Activated naive CD8-positive, alpha-beta T cell (primary cell): ENCODE data around the gene XPR1.
"Not testable (repeated sequence)": the region's sequence is repeated elsewhere in the genome, so short reads cannot be mapped to it uniquely, and the experiment has no call there.

ENCODE experiments used
- H3K27ac Mint-ChIP-seq: one replicate; pipeline ENCODE4 v1.8.0; 2021; ENCODE audit warnings: mixed read lengths
- H3K27me3 Mint-ChIP-seq: one replicate; pipeline ENCODE4 v1.8.0; 2021; ENCODE audit warnings: mixed read lengths
- H3K36me3 Mint-ChIP-seq: one replicate; pipeline ENCODE4 v1.8.0; 2021; ENCODE audit warnings: mixed read lengths
- H3K4me1 Mint-ChIP-seq: one replicate; pipeline ENCODE4 v1.8.0; 2021; ENCODE audit warnings: low read depth, mixed read lengths
- H3K4me3 Mint-ChIP-seq: one replicate; pipeline ENCODE4 v1.8.0; 2021; ENCODE audit warnings: mild to moderate bottlenecking, mixed read lengths
- H3K9me3 Mint-ChIP-seq: one replicate; pipeline ENCODE4 v1.8.0; 2021; ENCODE audit warnings: low read depth, mixed read lengths

The XPR1 gene

DNA sequence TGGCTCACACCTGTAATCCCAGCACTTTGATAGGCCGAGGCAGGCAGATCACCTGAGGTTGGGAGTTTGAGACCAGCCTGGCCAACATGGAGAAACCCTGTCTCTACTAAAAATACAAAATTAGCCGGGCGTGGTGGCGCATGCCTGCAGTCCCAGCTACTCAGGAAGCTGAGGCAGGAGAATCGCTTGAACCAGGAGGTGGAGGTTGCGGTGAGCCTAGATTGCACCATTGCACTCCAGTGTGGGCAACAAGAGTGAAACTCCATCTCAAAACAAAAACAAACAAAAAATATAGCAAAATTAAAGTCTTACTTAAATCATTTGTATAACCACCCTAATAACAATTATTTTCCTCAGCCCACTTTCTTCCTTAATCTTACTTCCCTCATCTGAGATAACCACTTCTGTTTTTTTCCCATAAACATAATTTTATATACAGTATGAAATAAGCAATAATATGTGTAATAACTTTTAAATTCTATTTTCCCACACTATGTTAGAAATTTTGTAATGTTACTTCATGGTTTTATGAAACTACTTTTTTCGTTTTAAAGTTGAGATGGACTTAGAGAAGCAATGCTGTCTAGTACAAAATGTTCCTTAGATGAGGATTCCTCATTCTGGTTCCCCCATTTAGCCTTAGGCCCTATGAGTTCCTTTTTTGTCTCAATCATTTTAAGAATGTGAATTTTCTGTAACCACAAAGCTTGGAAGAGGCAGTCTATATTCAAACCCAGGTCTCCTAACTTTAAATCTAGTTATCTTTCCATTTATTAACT lies 226.3 kb downstream of the XPR1 start:
- H3K27ac Mint-ChIP-seq, H3K27me3 Mint-ChIP-seq, H3K4me1 Mint-ChIP-seq, H3K36me3 Mint-ChIP-seq, H3K9me3 Mint-ChIP-seq, H3K4me3 Mint-ChIP-seq: not testable (repeated sequence)

- H3K36me3 Mint-ChIP-seq, result no peaks in the 10 kb centered on the region
- H3K4me3 Mint-ChIP-seq, result no peak overlapping the region
- H3K4me1 Mint-ChIP-seq, result no peaks in the 10 kb centered on the region
- H3K27me3 Mint-ChIP-seq, result no peaks in the 10 kb centered on the region
- H3K27ac Mint-ChIP-seq, result no peak overlapping the region
- no peaks in the 10 kb centered on the region for H3K9me3 Mint-ChIP-seq
Observed at GRCh38 chr1:180859306-180859705, 227.5 kb downstream of the XPR1 start.

DNA sequence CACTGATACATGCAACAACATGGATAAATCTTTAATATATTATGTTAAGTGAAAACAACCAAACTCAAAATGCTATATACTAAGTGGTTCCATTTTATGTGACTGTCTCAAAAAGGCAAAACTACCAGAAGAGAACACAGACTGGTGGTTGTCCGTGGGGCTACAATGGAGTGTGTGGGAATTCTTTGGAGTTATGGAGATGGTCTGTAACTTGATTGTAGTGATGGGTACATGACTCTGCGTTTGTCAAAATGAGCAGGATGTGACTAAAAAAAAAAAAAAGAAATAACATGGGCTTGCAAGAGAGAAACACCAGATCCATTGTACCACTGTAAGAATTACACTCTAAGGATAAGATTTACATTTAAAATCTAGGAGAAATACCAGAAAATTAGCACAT lies 228.7 kb downstream of the XPR1 start:
- H3K4me3 Mint-ChIP-seq, result no peak overlapping the region
- no peaks in the 10 kb centered on the region for H3K4me1 Mint-ChIP-seq
- no peaks in the 10 kb centered on the region for H3K9me3 Mint-ChIP-seq
- H3K36me3 Mint-ChIP-seq, result peaks cover 3% of the 10 kb centered on the region
- H3K27me3 Mint-ChIP-seq, result no peaks in the 10 kb centered on the region
- no peak overlapping the region for H3K27ac Mint-ChIP-seq

DNA sequence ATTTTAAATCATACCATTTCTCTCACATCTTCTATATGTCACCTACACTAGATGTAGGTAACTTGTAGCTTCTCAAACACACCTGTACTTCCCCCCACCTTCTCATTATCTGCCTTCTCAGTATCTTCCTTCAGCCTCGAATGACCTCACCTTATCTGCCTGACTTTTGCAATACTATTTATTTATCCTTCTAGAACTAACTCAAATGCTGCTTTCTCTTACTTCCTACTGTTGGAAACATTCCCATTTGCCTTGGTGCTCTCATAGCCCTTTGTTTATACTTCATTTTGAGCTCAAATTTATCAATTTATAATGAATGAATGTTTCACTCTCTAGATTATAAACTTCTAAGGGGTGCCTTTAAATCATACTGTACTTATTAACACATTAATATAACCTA lies 230.5 kb downstream of the XPR1 start:
- no peaks in the 10 kb centered on the region for H3K9me3 Mint-ChIP-seq
- H3K27ac Mint-ChIP-seq, result no peak overlapping the region
- peaks cover 6% of the 10 kb centered on the region for H3K36me3 Mint-ChIP-seq
- H3K4me3 Mint-ChIP-seq, result no peak overlapping the region
- no peaks in the 10 kb centered on the region for H3K4me1 Mint-ChIP-seq
- no peaks in the 10 kb centered on the region for H3K27me3 Mint-ChIP-seq

GRCh38 chr1:180863158-180863775 lies 231.4 kb downstream of the XPR1 start:
- Mint-ChIP-seq H3K9me3 (no peaks in the 10 kb centered on the region), H3K36me3 (peaks cover 6% of the 10 kb centered on the region), H3K27me3 (no peaks in the 10 kb centered on the region), H3K4me1 (no peaks in the 10 kb centered on the region), H3K4me3 (no peak overlapping the region), H3K27ac (no peak overlapping the region)

DNA sequence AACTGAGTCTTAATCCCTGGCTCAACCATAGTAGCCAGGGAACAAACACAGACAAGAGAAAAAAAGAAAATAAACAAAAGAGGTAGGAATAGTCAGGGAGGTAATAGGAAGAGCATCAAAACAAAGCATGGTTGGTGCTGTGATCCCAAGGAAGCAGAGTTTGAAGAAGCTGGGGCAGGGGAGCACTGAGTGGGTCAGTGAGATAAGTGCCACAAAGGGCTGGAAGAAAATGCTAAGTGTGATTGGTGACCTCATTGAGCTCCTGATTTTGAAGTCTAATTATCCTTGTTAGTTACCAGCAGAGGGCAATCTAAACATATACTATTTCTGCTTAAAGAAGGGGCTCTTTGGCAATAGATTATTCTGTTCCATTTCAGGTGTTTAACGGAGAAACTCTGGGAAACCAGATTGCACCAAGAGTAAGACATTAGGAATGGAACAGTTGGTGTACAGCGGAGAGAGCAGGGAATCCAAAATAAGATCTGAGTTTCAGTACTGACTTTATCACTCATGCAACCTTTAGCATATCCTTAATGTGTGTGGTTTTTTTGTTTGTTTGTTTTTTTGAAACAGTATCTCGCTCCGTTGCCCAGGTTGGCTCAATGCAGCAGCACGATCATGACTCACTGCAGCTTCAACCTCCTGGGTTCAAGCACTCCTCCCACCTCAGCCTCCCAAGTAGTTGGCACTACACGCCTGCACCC lies 250.1 kb downstream of the XPR1 start:
- Mint-ChIP-seq H3K27me3 (no peaks in the 10 kb centered on the region), H3K9me3 (no peaks in the 10 kb centered on the region), H3K36me3 (peaks cover 13% of the 10 kb centered on the region), H3K27ac (peak overlapping the region; percentile 23), H3K4me1 (no peaks in the 10 kb centered on the region), H3K4me3 (no peak overlapping the region)

DNA sequence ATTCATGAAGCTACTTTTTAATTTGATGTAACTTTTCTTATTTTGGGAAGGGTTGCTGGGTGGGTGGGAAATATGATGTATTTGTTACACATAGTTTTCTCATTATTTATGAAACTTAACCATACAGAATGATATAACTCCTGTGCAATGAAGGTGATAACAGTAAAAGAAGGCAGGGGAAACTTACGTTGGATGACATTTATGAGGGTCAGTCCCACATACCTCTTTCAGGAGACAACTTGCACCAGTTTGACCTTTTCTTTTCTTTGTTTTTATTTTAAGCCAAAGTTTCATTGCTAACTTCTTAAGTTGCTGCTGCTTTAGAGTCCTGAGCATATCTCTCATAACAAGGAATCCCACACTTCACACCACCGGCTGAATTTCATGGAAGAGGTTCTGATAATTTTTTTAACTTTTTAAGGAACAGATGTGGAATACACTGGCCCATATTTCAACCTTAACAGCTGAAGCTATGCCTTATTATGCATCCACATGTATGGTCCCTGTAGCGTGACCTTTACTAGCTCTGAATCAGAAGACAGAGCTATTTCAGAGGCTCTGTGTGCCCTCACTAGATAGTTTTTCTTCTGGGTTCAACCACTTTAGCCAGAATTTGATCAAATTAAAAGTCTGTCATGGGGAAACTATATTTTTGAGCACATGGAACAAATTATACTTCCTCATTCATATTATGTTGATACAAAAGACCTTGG lies 252.9 kb downstream of the XPR1 start:
- Mint-ChIP-seq H3K27ac (no peak overlapping the region), H3K27me3 (no peaks in the 10 kb centered on the region), H3K36me3 (peaks cover 16% of the 10 kb centered on the region), H3K9me3 (no peaks in the 10 kb centered on the region), H3K4me3 (no peak overlapping the region), H3K4me1 (no peaks in the 10 kb centered on the region)

- peaks cover 13% of the 10 kb centered on the region for H3K36me3 Mint-ChIP-seq
- no peaks in the 10 kb centered on the region for H3K4me1 Mint-ChIP-seq
- no peaks in the 10 kb centered on the region for H3K9me3 Mint-ChIP-seq
- no peaks in the 10 kb centered on the region for H3K27me3 Mint-ChIP-seq
- no peak overlapping the region for H3K4me3 Mint-ChIP-seq
- peak overlapping the region; percentile 9 for H3K27ac Mint-ChIP-seq
Observed at GRCh38 chr1:180886338-180886737, 254.5 kb downstream of the XPR1 start.

- Mint-ChIP-seq H3K27me3 (no peaks in the 10 kb centered on the region), H3K36me3 (peaks cover 9% of the 10 kb centered on the region), H3K27ac (no peak overlapping the region), H3K9me3 (no peaks in the 10 kb centered on the region), H3K4me1 (peaks cover 2% of the 10 kb centered on the region), H3K4me3 (no peak overlapping the region)
Observed at GRCh38 chr1:180887841-180888240, 256.0 kb downstream of the XPR1 start.

DNA sequence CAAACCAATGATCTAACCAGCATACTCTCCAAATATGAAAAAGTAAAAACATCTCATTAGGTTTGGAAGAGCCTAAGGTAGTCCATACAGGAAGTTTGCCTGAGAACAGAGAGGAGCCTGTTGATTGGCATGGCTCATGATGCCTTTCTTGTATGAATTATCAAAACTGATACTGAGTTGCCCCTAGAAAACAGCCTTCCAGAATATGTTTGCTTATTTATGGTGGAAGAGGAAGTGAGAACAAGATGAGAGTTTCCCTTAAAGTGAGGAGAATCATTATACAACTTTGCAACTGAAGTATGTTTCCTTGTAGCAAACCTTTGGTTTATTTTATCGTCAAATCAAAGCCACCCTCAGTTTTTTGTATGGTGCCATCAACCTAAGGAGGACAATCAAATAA lies 257.0 kb downstream of the XPR1 start:
- Mint-ChIP-seq H3K9me3 (no peaks in the 10 kb centered on the region), H3K27me3 (no peaks in the 10 kb centered on the region), H3K4me1 (peaks cover 5% of the 10 kb centered on the region), H3K27ac (no peak overlapping the region), H3K36me3 (peaks cover 6% of the 10 kb centered on the region), H3K4me3 (no peak overlapping the region)

- Mint-ChIP-seq H3K4me1 (peaks cover 8% of the 10 kb centered on the region), H3K36me3 (peaks cover 8% of the 10 kb centered on the region), H3K27ac (no peak overlapping the region), H3K9me3 (no peaks in the 10 kb centered on the region), H3K27me3 (no peaks in the 10 kb centered on the region), H3K4me3 (no peak overlapping the region)
Observed at GRCh38 chr1:180889325-180889724, 257.5 kb downstream of the XPR1 start.

DNA sequence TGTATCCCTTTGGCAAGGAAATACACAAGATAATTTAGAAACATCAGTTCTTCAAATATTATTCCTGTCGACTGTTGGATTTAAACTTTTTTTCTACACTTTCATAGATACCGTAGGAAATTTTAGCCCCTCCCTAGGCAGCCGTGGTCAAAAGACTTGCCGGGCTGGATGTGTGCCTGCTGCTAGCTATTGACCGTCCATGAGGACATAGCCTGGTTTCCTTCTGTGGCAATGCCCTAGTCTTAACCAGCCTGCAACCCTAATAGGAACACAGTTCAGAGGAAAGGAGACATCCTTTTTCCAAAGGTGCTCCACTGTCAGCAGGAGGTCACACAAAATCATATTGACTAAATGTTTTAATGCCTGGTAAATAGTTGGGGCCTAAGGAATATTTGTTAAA lies 260.4 kb downstream of the XPR1 start:
- Mint-ChIP-seq H3K27me3 (no peaks in the 10 kb centered on the region), H3K27ac (no peak overlapping the region), H3K36me3 (peaks cover 10% of the 10 kb centered on the region), H3K9me3 (no peaks in the 10 kb centered on the region), H3K4me3 (no peak overlapping the region), H3K4me1 (peaks cover 8% of the 10 kb centered on the region)

- no peaks in the 10 kb centered on the region for H3K9me3 Mint-ChIP-seq
- no peaks in the 10 kb centered on the region for H3K27me3 Mint-ChIP-seq
- H3K36me3 Mint-ChIP-seq, result peaks cover 8% of the 10 kb centered on the region
- H3K4me3 Mint-ChIP-seq, result no peak overlapping the region
- peaks cover 8% of the 10 kb centered on the region for H3K4me1 Mint-ChIP-seq
- no peak overlapping the region for H3K27ac Mint-ChIP-seq
Observed at GRCh38 chr1:180892675-180893074, 260.9 kb downstream of the XPR1 start.

- Mint-ChIP-seq H3K27me3 (no peaks in the 10 kb centered on the region), H3K36me3 (peaks cover 7% of the 10 kb centered on the region), H3K4me1 (peaks cover 8% of the 10 kb centered on the region), H3K4me3 (no peak overlapping the region), H3K9me3 (no peaks in the 10 kb centered on the region), H3K27ac (no peak overlapping the region)
Observed at GRCh38 chr1:180893614-180894013, 261.8 kb downstream of the XPR1 start.

- H3K4me1 Mint-ChIP-seq, result peaks cover 8% of the 10 kb centered on the region
- H3K36me3 Mint-ChIP-seq, result peaks cover 7% of the 10 kb centered on the region
- no peaks in the 10 kb centered on the region for H3K27me3 Mint-ChIP-seq
- H3K27ac Mint-ChIP-seq, result no peak overlapping the region
- no peaks in the 10 kb centered on the region for H3K9me3 Mint-ChIP-seq
- no peak overlapping the region for H3K4me3 Mint-ChIP-seq
Observed at GRCh38 chr1:180896161-180896560, 264.3 kb downstream of the XPR1 start.
